Measurements from ENCODE around the gene CAV1. TPM values are rescaled to one million over a fixed set of nuclear protein-coding genes. Genes with fewer than 3 reads are reported as not detected.

CAV1 gene
- total RNA-seq, 1 donor, result 887 TPM

- H3K4me3 ChIP-seq (ENCODE audit: low read depth, low read length), result no peak overlapping the region
- DNase-seq (ENCODE audit: low read depth), result no peak
- TF ChIP-seq CTCF (IDR thresholded peaks at IDR 0.05; ENCODE audit: insufficient read depth, low read depth, low read length), result no peak
Observed at GRCh38 chr7:116503835-116504234, 21.0 kb upstream of the CAV1 start.

GRCh38 chr7:116505278-116505677, 19.6 kb upstream of the CAV1 start:
- no peak overlapping the region for H3K4me3 ChIP-seq (ENCODE audit: low read depth, low read length)
- no peak for DNase-seq (ENCODE audit: low read depth)
- TF ChIP-seq CTCF (IDR thresholded peaks at IDR 0.05; ENCODE audit: insufficient read depth, low read depth, low read length), result no peak

- DNase-seq (ENCODE audit: low read depth), result no peak
- H3K4me3 ChIP-seq (ENCODE audit: low read depth, low read length), result no peak overlapping the region
- TF ChIP-seq CTCF (IDR thresholded peaks at IDR 0.05; ENCODE audit: insufficient read depth, low read depth, low read length), result no peak
Observed at GRCh38 chr7:116505823-116506222, 19.0 kb upstream of the CAV1 start.

GRCh38 chr7:116509982-116510579, 14.8 kb upstream of the CAV1 start:
- DNase-seq (ENCODE audit: low read depth), result no peak
- TF ChIP-seq CTCF (IDR thresholded peaks at IDR 0.05; ENCODE audit: insufficient read depth, low read depth, low read length), result no peak
- H3K4me3 ChIP-seq (ENCODE audit: low read depth, low read length), result no peak overlapping the region

- no peak overlapping the region for H3K4me3 ChIP-seq (ENCODE audit: low read depth, low read length)
- DNase-seq (ENCODE audit: low read depth), result no peak
- no peak for TF ChIP-seq CTCF (IDR thresholded peaks at IDR 0.05; ENCODE audit: insufficient read depth, low read depth, low read length)
Observed at GRCh38 chr7:116510795-116511194, 14.0 kb upstream of the CAV1 start.

GRCh38 chr7:116511552-116512519, 13.0 kb upstream of the CAV1 start:
- TF ChIP-seq CTCF (IDR thresholded peaks at IDR 0.05; ENCODE audit: insufficient read depth, low read depth, low read length), result no peak
- DNase-seq (ENCODE audit: low read depth), result peak; percentile 69

More at GRCh38 chr7:116511552-116512519, 13.0 kb upstream of the CAV1 start:
- H3K4me3 ChIP-seq (ENCODE audit: low read depth, low read length), result peak overlapping the region; percentile 43
